Smooth muscle cell (in vitro differentiated cells): Measurements from ENCODE around the gene PGBD1. TPM values are rescaled to one million over a fixed set of nuclear protein-coding genes. Genes with fewer than 3 reads are reported as not detected.

Source experiments
- DNase-seq: peaks from one replicate; lab custom pipeline; 2025; ENCODE audit not compliant: unreplicated experiment; lab: John Stamatoyannopoulos, UW
- H2AFZ ChIP-seq: fragments of 200-600 bp; sonication (generic); 2 replicates; pipeline ENCODE4 v1.6.0; 2016; ENCODE audit warnings: antibody characterized with exemption, low read depth, mild to moderate bottlenecking
- H3F3A ChIP-seq: fragments of 200-600 bp; sonication (generic); 2 replicates; pipeline ENCODE4 v1.6.0; 2017; ENCODE audit warnings: antibody characterized with exemption, low read depth
- H3K27ac ChIP-seq: fragments of 200-600 bp; sonication (generic); 2 replicates; pipeline ENCODE4 v1.5.1; 2016; ENCODE audit warnings: low read depth, mild to moderate bottlenecking
- H3K27me3 ChIP-seq: fragments of 200-600 bp; sonication (generic); 2 replicates; pipeline ENCODE4 v1.6.1; 2016; ENCODE audit warnings: low read depth, mild to moderate bottlenecking
- H3K36me3 ChIP-seq: fragments of 200-600 bp; sonication (generic); 2 replicates; pipeline ENCODE4 v1.5.1; 2016; ENCODE audit warnings: low read depth
- H3K4me1 ChIP-seq: fragments of 200-600 bp; sonication (generic); 2 replicates; pipeline ENCODE4 v1.5.1; 2016; ENCODE audit warnings: low read depth
- H3K4me2 ChIP-seq: fragments of 200-600 bp; sonication (generic); 2 replicates; pipeline ENCODE4 v1.6.0; 2016; ENCODE audit warnings: mild to moderate bottlenecking
- H3K4me3 ChIP-seq: fragments of 200-600 bp; sonication (generic); 2 replicates; pipeline ENCODE4 v1.5.1; 2016; ENCODE audit warnings: mild to moderate bottlenecking
- H3K79me2 ChIP-seq: fragments of 200-600 bp; sonication (generic); 2 replicates; pipeline ENCODE4 v1.6.0; 2016; ENCODE audit warnings: low read depth, mild to moderate bottlenecking
- H3K9ac ChIP-seq: fragments of 200-600 bp; sonication (generic); 2 replicates; pipeline ENCODE4 v1.6.0; 2016; ENCODE audit warnings: low read depth
- H3K9me3 ChIP-seq: fragments of 200-600 bp; sonication (generic); replicated peaks from 2 replicates; pipeline ENCODE4 v1.5.1; 2016; ENCODE audit warnings: low read depth
- H4K20me1 ChIP-seq: fragments of 200-600 bp; sonication (generic); 2 replicates; pipeline ENCODE4 v1.6.0; 2016; ENCODE audit warnings: low read depth
- WGBS: methylation state at CpG from one replicate; pipeline ENCODE4 v1.1.7; 2016; ENCODE audit warnings: low lambda C conversion rate; 5-methylcytosine and 5-hydroxymethylcytosine counted together
- polyA plus RNA-seq: library from polyadenylated mRNA; unstranded; fragments of >200 nt; fragmentation: Nextera tagmentation; extraction: Ambion mirVana; gene quantifications from 2 replicates; pipeline ENCODE4 v1.2.1, GENCODE V29; 2016
- total RNA-seq: library from RNA; depleted of rRNA; stranded (reverse); fragments of >200 nt; gene quantifications from 2 replicates; pipeline ENCODE4 v1.2.3, GENCODE V29; 2014
- TF ChIP-seq, protein P1 (sequence below): fragments of 200-600 bp; sonication (generic); IDR thresholded peaks from 2 replicates; pipeline ENCODE4 v1.5.1; 2017; ENCODE audit warnings: borderline replicate concordance, mild to moderate bottlenecking, antibody characterized with exemption; ENCODE audit not compliant: insufficient read depth, poor library complexity, severe bottlenecking

The PGBD1 gene
- total and polyA plus RNA-seq, 2 experiments from 2014 or later: 9.7 to 15.1 TPM

DNA sequence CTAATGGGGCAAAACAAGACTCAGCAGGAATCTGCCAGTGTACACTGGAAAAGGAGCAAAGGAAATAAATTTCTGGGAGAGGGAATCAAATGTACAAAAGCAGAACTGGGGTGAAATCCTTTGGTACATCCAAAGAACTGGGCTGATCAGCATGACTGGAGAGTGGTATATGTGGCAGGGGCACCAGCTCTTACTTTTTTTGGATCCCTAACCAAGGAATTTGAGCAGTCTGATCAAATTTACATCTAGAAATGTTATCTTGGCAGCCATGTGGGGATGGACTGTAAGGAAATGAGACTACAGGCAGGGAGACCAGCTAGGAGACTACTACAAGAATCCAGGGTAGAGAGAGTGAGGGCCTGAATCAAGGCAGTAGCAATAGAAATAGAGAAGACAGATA, 55.7 kb downstream of the PGBD1 start:
- Histone ChIP-seq H3K27me3 (no peaks in the 10 kb centered on the region), H3K9ac (peak overlapping the region; percentile 83), H3K79me2 (peaks cover 4% of the 10 kb centered on the region), H3F3A (peaks cover 10% of the 10 kb centered on the region), H3K9me3 (no peaks in the 10 kb centered on the region), H3K36me3 (no peaks in the 10 kb centered on the region), H3K4me3 (peak overlapping the region; percentile 57), H3K4me2 (peak overlapping the region; percentile 86), H3K27ac (peak overlapping the region; percentile 95), H2AFZ (no peak overlapping the region), H3K4me1 (peaks cover 14% of the 10 kb centered on the region), H4K20me1 (no peaks in the 10 kb centered on the region)
- TF ChIP-seq, protein P1, sequence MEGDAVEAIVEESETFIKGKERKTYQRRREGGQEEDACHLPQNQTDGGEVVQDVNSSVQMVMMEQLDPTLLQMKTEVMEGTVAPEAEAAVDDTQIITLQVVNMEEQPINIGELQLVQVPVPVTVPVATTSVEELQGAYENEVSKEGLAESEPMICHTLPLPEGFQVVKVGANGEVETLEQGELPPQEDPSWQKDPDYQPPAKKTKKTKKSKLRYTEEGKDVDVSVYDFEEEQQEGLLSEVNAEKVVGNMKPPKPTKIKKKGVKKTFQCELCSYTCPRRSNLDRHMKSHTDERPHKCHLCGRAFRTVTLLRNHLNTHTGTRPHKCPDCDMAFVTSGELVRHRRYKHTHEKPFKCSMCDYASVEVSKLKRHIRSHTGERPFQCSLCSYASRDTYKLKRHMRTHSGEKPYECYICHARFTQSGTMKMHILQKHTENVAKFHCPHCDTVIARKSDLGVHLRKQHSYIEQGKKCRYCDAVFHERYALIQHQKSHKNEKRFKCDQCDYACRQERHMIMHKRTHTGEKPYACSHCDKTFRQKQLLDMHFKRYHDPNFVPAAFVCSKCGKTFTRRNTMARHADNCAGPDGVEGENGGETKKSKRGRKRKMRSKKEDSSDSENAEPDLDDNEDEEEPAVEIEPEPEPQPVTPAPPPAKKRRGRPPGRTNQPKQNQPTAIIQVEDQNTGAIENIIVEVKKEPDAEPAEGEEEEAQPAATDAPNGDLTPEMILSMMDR: no peak
- no peak for DNase-seq

DNA sequence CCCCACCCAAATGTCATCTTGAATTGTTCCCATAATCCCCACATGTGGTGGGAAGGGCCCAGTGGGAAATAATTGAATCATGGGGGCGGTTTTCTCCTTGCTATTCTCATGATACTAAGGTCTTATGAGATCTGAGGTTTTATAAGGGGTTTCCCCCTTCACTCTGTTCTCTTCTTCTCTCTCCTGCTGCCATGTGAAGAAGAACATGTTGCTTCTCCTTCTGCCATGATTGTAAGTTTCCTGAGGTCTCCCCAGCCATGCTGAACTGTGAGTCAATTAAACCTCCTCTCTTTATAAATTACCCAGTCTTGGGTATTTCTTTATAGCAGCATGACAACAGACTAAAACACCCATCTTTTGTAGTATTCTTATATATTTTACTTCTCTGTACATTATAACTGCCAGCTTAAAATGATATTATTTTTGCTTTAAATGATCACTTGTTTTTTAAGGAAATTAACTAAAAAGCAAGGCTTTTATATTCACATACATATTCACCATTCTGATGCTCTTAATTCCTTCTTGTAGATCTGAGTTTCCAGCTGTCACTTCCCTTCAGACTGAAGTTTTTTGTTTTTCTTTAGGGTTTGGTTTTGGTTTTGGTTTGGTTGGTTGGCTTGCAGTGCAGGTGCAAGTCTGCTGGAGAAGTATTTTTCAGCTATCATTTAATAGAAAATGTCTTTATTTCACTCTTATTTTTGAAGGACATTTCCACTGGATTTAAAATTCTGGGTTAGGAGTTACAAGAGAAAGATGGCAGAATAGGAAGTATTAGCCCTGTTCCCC, 59.1 kb downstream of the PGBD1 start:
- WGBS: 92% methylated on average over 1 of the region's 1 CpG
- Histone ChIP-seq H2AFZ (no peak overlapping the region), H3K27ac (no peak overlapping the region), H3K4me2 (no peak overlapping the region), H4K20me1 (no peaks in the 10 kb centered on the region), H3F3A (no peaks in the 10 kb centered on the region), H3K9me3 (no peaks in the 10 kb centered on the region), H3K4me1 (peaks cover 10% of the 10 kb centered on the region), H3K27me3 (peaks cover 4% of the 10 kb centered on the region), H3K9ac (no peak overlapping the region), H3K36me3 (no peaks in the 10 kb centered on the region), H3K79me2 (peaks cover 4% of the 10 kb centered on the region), H3K4me3 (no peak overlapping the region)
- TF ChIP-seq, protein P1: no peak
- no peak for DNase-seq

DNA sequence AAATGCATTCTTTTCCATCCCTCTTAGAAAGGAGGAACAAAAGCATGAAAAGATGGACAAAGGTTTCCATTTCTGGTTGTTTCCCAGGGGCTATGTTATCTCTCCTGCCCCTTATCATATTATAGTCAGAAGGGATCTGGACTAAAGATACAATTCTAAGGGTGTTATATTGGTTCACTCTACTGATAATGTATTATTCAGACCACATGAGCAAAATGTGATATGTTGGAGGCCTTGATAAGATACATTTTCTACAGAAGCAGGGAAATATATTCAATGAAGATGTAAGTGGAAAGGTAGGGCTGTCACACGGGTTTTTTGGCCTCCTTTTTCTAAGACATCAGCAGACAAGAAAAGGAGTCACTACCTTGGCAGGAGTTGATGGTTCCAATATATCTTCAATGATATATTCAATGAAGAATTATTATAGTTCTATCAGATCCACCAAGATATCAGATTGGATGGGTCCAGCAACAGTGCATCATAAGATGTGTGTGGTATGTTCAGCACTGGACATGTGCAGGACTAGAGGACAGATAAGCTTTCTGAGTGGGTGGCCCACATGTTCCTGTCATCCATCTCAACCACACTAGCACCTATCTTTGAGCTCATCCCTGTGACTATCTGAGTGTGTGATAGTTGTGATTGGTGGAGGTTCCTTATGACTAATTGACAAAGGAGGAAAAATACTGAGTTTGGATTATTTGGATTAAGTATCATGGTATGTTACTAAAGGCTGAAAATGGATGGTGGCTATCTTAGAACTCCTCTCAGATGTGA, 62.7 kb downstream of the PGBD1 start:
- no peaks in the 10 kb centered on the region for H3K79me2 ChIP-seq
- no peaks in the 10 kb centered on the region for H3F3A ChIP-seq
- no peak overlapping the region for H2AFZ ChIP-seq
- TF ChIP-seq, protein P1: no peak
- H4K20me1 ChIP-seq: no peaks in the 10 kb centered on the region
- no peak for DNase-seq
- H3K9ac ChIP-seq: no peak overlapping the region
- no peaks in the 10 kb centered on the region for H3K4me1 ChIP-seq
- WGBS: 67% methylated on average over 1 of the region's 1 CpG
- no peaks in the 10 kb centered on the region for H3K36me3 ChIP-seq
- H3K27ac ChIP-seq: no peak overlapping the region
- no peak overlapping the region for H3K4me3 ChIP-seq
- H3K4me2 ChIP-seq: no peak overlapping the region
- peaks cover 25% of the 10 kb centered on the region for H3K27me3 ChIP-seq
- no peaks in the 10 kb centered on the region for H3K9me3 ChIP-seq
